ENCODE results near the gene KRT25. TPM values are rescaled to one million over a fixed set of nuclear protein-coding genes. Genes with fewer than 3 reads are reported as not detected.

Gene KRT25
- polyA plus RNA-seq, 2 of the 4 experiments (the other 2 are of a cell fraction) = not detected

- POLR2A ChIA-PET = no interaction called here
- no peak for DNase-seq (ENCODE audit: low read depth in 1 of 2, low spot score in 1 of 2)
Observed at GRCh38 chr17:40724656-40725055, 30.5 kb downstream of the KRT25 start.

GRCh38 chr17:40722241-40722640 lies 32.9 kb downstream of the KRT25 start:
- POLR2A ChIA-PET = no interaction called here
- 15% methylated on average over 1 of the region's 1 CpG for WGBS (ENCODE audit: missing lambda C conversion rate)
- CTCF ChIA-PET = interaction anchor here (1.2 to 3.4 kb wide), 5 partner anchors 11 to 827 kb away, joined by 3 to 15 read pairs (median 5); no protein-coding TSS in a partner anchor
- peak in 1 of 2 experiments; percentile 49; a peak in 1 of 6 replicates for ATAC-seq
- Histone ChIP-seq H3K4me2 (peak overlapping the region; percentile 50), H3K4me3 (no peak overlapping the region), H3K4me1 (peaks cover 17% of the 10 kb centered on the region), H3K9me3 (0 out of 3 replicates have a peak, but pooled peaks cover 2% of the 10 kb centered on the region), H3K27ac (peak overlapping the region in 1 of 2 experiments; percentile 54; a peak in 1 of 6 replicates)
- TF ChIP-seq MAFK (IDR thresholded peaks at IDR 0.05; ENCODE audit: partially characterized antibody) = peak; percentile 51
- no peak for TF ChIP-seq FOXS1 (CRISPR knock-in tag; IDR thresholded peaks at IDR 0.05)
- TF ChIP-seq NPAS2 (CRISPR knock-in tag; IDR thresholded peaks at IDR 0.05; ENCODE audit: borderline replicate concordance) = no peak
- no peak for TF ChIP-seq SREBF2 (IDR thresholded peaks at IDR 0.05)
- TF ChIP-seq FOSL2 (IDR thresholded peaks at IDR 0.05) = no peak
- 0 out of 2 replicates have a peak, but pooled peaks have one; percentile 13 for TF ChIP-seq FOSL2 (CRISPR knock-in tag; IDR thresholded peaks at IDR 0.05)
- no peak for TF ChIP-seq NR3C1 (IDR thresholded peaks at IDR 0.05)
- TF ChIP-seq TFCP2L1 (CRISPR knock-in tag; IDR thresholded peaks at IDR 0.05) = no peak
- FAIRE-seq = peak; percentile 76
- DNase-seq (ENCODE audit: low read depth in 1 of 2, low spot score in 1 of 2) = no peak

More at GRCh38 chr17:40724656-40725055, 30.5 kb downstream of the KRT25 start:
- TF ChIP-seq, protein P1, sequence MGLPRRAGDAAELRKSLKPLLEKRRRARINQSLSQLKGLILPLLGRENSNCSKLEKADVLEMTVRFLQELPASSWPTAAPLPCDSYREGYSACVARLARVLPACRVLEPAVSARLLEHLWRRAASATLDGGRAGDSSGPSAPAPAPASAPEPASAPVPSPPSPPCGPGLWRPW (IDR thresholded peaks at IDR 0.05) = no peak
- TF ChIP-seq NFE2L2 (conservative IDR thresholded peaks at IDR 0.05; ENCODE audit: low read length) = 0 out of 2 replicates have a peak, but pooled peaks have one; percentile 10
- TF ChIP-seq MAFK (IDR thresholded peaks at IDR 0.05; ENCODE audit: partially characterized antibody) = peak; percentile 27
- CTCF ChIA-PET = interaction anchor here (1.7 to 3.4 kb wide), 2 partner anchors 105 to 109 kb away, joined by 4 to 15 read pairs; no protein-coding TSS in a partner anchor
- no peak overlapping the region for H3K4me3 ChIP-seq
- FAIRE-seq (no peak), ATAC-seq (no peak)
- WGBS (ENCODE audit: missing lambda C conversion rate) = 45% methylated on average over 1 of the region's 1 CpG
- H3K9me3 ChIP-seq = 0 out of 3 replicates have a peak, but pooled peaks cover 2% of the 10 kb centered on the region
- no peak overlapping the region for H3K27ac ChIP-seq
- no peak overlapping the region for H3K4me2 ChIP-seq
- peaks cover 17% of the 10 kb centered on the region for H3K4me1 ChIP-seq

DNA sequence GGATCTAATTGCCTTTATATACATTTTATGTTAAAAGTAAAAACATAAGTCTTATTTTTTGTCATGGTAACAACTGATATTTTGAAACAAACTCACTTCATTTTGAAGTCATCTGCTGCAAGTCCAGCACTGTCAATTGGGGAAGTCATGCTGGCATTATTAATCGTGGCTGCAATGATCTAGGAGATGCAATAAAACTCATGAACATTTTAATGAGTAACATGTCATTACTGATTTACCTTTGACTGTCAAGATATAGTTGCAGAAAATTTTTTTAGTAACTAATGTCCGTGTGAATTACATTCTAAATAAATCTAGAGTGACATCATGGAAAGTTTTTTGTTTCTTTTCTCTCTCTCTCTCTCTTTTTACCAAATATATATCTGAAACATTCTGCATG lies 34.2 kb downstream of the KRT25 start:
- POLR2A ChIA-PET = no interaction called here
- WGBS (ENCODE audit: missing lambda C conversion rate) = 13% methylated on average over 2 of the region's 2 CpGs
- no peak for TF ChIP-seq KDM1A (IDR thresholded peaks at IDR 0.05; ENCODE audit: low read depth)
- no peak for TF ChIP-seq HDAC2 (IDR thresholded peaks at IDR 0.05)
- no peak for TF ChIP-seq SREBF2 (IDR thresholded peaks at IDR 0.05)
- TF ChIP-seq RARB (CRISPR knock-in tag; IDR thresholded peaks at IDR 0.05) = no peak

DNA sequence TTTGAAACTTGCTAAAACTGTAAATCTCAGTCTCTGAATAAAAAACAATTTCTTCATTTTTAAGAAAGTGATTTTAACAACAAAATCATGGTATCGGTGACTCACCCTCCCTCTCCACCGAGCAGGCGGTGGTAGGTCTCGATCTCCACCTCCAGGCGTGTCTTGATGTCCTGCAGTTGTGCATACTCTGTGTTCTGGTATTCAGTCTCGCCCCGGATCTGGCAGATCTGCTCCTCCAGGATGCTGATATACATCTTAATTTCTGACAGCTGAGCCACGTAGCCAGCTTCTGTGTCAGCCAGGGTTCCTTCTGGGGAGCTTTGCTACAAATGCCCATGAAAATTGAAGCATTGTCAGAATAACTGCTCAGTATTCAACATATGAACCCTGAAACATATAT lies 36.2 kb downstream of the KRT25 start:
- no peak overlapping the region for H3K27ac ChIP-seq
- no peak overlapping the region for H3K4me2 ChIP-seq
- no peak overlapping the region for H3K4me3 ChIP-seq
- ChIA-PET CTCF (interaction anchor here (0.8 to 1.8 kb wide), 3 partner anchors 92 to 99 kb away, joined by 3 to 6 read pairs (median 3); no protein-coding TSS in a partner anchor), POLR2A (interaction anchor here (1.2 kb wide), 1 partner anchor 969 kb away, joined by 3 read pairs; the partner anchor contains the start of gene EIF1)
- peaks cover 17% of the 10 kb centered on the region for H3K4me1 ChIP-seq
- H3K9me3 ChIP-seq = no peaks in the 10 kb centered on the region
- TF ChIP-seq FOSL2 (IDR thresholded peaks at IDR 0.05) (no peak), FOSL2 (CRISPR knock-in tag; IDR thresholded peaks at IDR 0.05) (0 out of 2 replicates have a peak, but pooled peaks have one; percentile 8), RARB (CRISPR knock-in tag; IDR thresholded peaks at IDR 0.05) (no peak)
- DNase-seq (ENCODE audit: low read depth in 1 of 2, low spot score in 1 of 2) (no peak), ATAC-seq (peak in 1 of 2 experiments; percentile 53; a peak in 2 of 6 replicates), FAIRE-seq (no peak)
- 41% methylated on average over 8 of the region's 8 CpGs for WGBS (ENCODE audit: missing lambda C conversion rate)

More for the DNA sequence above, 34.2 kb downstream of the KRT25 start:
- H3K27ac ChIP-seq = no peak overlapping the region
- no peak for ATAC-seq
- no peak overlapping the region for H3K4me2 ChIP-seq
- H3K4me3 ChIP-seq = no peak overlapping the region
- H3K4me1 ChIP-seq = peaks cover 17% of the 10 kb centered on the region
- 0 out of 3 replicates have a peak, but pooled peaks cover 2% of the 10 kb centered on the region for H3K9me3 ChIP-seq
- DNase-seq (ENCODE audit: low read depth in 1 of 2, low spot score in 1 of 2) = no peak
- CTCF ChIA-PET = no interaction called here
- peak; percentile 59 for FAIRE-seq

- 50% methylated on average over 3 of the region's 3 CpGs for WGBS (ENCODE audit: missing lambda C conversion rate)
- no peak for DNase-seq (ENCODE audit: low read depth in 1 of 2, low spot score in 1 of 2)
- no peak overlapping the region for H3K27ac ChIP-seq
- FAIRE-seq = no peak
- no peak overlapping the region for H3K4me3 ChIP-seq
- ATAC-seq = no peak
- CTCF ChIA-PET = interaction anchor here (1.8 kb wide), 1 partner anchor 98 kb away, joined by 6 read pairs; no protein-coding TSS in a partner anchor
- no peaks in the 10 kb centered on the region for H3K9me3 ChIP-seq
- H3K4me2 ChIP-seq = no peak overlapping the region
- POLR2A ChIA-PET = no interaction called here
- H3K4me1 ChIP-seq = peaks cover 15% of the 10 kb centered on the region
- no peak for TF ChIP-seq NR3C1 (IDR thresholded peaks at IDR 0.05)
- TF ChIP-seq, protein P2, sequence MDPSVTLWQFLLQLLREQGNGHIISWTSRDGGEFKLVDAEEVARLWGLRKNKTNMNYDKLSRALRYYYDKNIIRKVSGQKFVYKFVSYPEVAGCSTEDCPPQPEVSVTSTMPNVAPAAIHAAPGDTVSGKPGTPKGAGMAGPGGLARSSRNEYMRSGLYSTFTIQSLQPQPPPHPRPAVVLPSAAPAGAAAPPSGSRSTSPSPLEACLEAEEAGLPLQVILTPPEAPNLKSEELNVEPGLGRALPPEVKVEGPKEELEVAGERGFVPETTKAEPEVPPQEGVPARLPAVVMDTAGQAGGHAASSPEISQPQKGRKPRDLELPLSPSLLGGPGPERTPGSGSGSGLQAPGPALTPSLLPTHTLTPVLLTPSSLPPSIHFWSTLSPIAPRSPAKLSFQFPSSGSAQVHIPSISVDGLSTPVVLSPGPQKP (IDR thresholded peaks at IDR 0.05; ENCODE audit: low read depth, low read length) = no peak
- TF ChIP-seq EHMT2 (IDR thresholded peaks at IDR 0.05; ENCODE audit: low read depth) = no peak
- no peak for TF ChIP-seq FOSB (CRISPR knock-in tag; IDR thresholded peaks at IDR 0.05)
- no peak for TF ChIP-seq ATOH8 (CRISPR knock-in tag; IDR thresholded peaks at IDR 0.05; ENCODE audit: low read depth)
- TF ChIP-seq CHD4 (IDR thresholded peaks at IDR 0.05; ENCODE audit: borderline replicate concordance) = no peak
- TF ChIP-seq EP300 (IDR thresholded peaks at IDR 0.05) = no peak
- TF ChIP-seq CTCF (IDR thresholded peaks at IDR 0.05) = no peak
- TF ChIP-seq POLR2A (IDR thresholded peaks at IDR 0.05; ENCODE audit: low read length) = no peak
- no peak for TF ChIP-seq CBX2 (IDR thresholded peaks at IDR 0.05; ENCODE audit: borderline replicate concordance, low read depth)
- TF ChIP-seq SMC3 (IDR thresholded peaks at IDR 0.05) = no peak
Observed at GRCh38 chr17:40717776-40718175, 37.4 kb downstream of the KRT25 start.

Data from A549 (cell line).